HG02588 (cell line): ENCODE data around the gene SNX24.
"Not testable (repeated sequence)": the region's sequence is repeated elsewhere in the genome, so short reads cannot be mapped to it uniquely, and the experiment has no call there.

Experiments
- ATAC-seq: cut with Tn5 transposase; IDR thresholded peaks from one replicate; pipeline ENCODE4 v1.9.1; 2021; ENCODE audit warnings: mild to moderate bottlenecking, moderate library complexity; ENCODE audit not compliant: unreplicated experiment

Gene SNX24

GRCh38 chr5:122845229-122846050, at the start of gene SNX24:
TSS of gene SNX24 (plus strand) at chr5:122845613. CDS start at chr5:122845634, 21 bp downstream.
- peak; percentile 83 for ATAC-seq

- ATAC-seq, result no peak
Observed at GRCh38 chr5:122805481-122805880, 39.9 kb upstream of the SNX24 start.

GRCh38 chr5:122810405-122810804, 35.0 kb upstream of the SNX24 start:
- no peak for ATAC-seq

GRCh38 chr5:122815218-122815767, 30.1 kb upstream of the SNX24 start:
- no peak for ATAC-seq

- ATAC-seq, result no peak
Observed at GRCh38 chr5:122816756-122817155, 28.7 kb upstream of the SNX24 start.

- no peak for ATAC-seq
Observed at GRCh38 chr5:122831984-122832383, 13.4 kb upstream of the SNX24 start.

- ATAC-seq, result no peak
Observed at GRCh38 chr5:122835681-122836080, 9.7 kb upstream of the SNX24 start.

- no peak for ATAC-seq
Observed at GRCh38 chr5:122836947-122837346, 8.5 kb upstream of the SNX24 start.

GRCh38 chr5:122839731-122840130, 5.7 kb upstream of the SNX24 start:
- ATAC-seq, result no peak

GRCh38 chr5:122842016-122842580, 3.3 kb upstream of the SNX24 start:
- ATAC-seq, result no peak

- no peak for ATAC-seq
Observed at GRCh38 chr5:122844136-122844909, 1.1 kb upstream of the SNX24 start.

GRCh38 chr5:122844910-122845228, 544 bp upstream of the SNX24 start:
- ATAC-seq, result peak; percentile 55

GRCh38 chr5:122846051-122846550, 688 bp downstream of the SNX24 start:
- no peak for ATAC-seq

- no peak for ATAC-seq
Observed at GRCh38 chr5:122847687-122848081, 2.3 kb downstream of the SNX24 start.

- ATAC-seq, result no peak
Observed at GRCh38 chr5:122849771-122850170, 4.4 kb downstream of the SNX24 start.

- ATAC-seq, result not testable (repeated sequence)
Observed at GRCh38 chr5:122857538-122857937, 12.1 kb downstream of the SNX24 start.

- no peak for ATAC-seq
Observed at GRCh38 chr5:122858451-122858850, 13.0 kb downstream of the SNX24 start.

GRCh38 chr5:122863240-122863639, 17.8 kb downstream of the SNX24 start:
- no peak for ATAC-seq

- ATAC-seq, result no peak
Observed at GRCh38 chr5:122863721-122864120, 18.3 kb downstream of the SNX24 start.

GRCh38 chr5:122864400-122864799, 19.0 kb downstream of the SNX24 start:
- ATAC-seq, result no peak

GRCh38 chr5:122864842-122865241, 19.4 kb downstream of the SNX24 start:
- no peak for ATAC-seq
